NCI-H345 treated with DMSO at 0.1 percent for 48 hours (cell line): Measurements from ENCODE around the gene HMCN1.
"Not testable (repeated sequence)": the region's sequence is repeated elsewhere in the genome, so short reads cannot be mapped to it uniquely, and the experiment has no call there.

ENCODE experiments used
- DNase-seq: peaks from one replicate; lab custom pipeline; 2025; ENCODE audit not compliant: unreplicated experiment; lab: John Stamatoyannopoulos, UW

HMCN1 gene

DNA sequence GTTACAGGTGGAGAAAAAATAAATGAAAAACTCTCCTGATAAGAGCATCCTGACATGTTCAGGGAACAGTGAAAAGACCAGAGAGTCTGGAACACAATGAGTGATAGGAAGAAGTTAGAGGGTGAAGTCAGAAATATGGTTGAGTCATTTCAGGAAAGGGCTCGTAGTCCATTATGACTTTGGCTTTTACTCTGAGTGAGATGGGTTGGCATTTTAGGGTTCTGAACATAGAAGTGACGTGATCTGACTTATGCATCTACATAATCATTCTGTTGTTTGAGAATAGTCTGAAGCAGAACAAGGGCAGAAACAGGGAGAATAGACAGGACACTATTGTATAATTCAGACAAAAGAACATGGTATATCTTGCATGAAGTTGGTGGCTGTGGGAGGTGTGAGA is 5.8 kb downstream of the HMCN1 start:
- no peak for DNase-seq

DNA sequence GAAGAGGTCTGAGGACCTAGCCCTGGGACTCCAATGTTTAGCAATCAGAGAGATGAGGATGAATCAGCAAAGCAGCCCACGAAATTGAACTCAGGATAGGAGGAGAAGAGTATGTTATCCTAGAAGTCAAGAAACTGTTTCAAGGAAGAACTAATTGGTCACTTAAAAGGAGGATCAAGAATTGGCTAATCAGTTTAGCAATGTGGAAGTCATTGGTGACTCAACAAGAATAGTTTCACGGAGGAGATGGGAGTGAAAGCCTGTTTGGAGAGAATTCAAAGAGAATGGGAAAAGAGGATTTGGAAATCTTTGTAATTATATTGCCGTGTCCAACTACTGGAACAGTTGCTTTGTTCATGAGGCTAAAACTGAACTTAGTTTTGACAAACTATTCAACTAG is 7.4 kb downstream of the HMCN1 start:
- no peak for DNase-seq

DNA sequence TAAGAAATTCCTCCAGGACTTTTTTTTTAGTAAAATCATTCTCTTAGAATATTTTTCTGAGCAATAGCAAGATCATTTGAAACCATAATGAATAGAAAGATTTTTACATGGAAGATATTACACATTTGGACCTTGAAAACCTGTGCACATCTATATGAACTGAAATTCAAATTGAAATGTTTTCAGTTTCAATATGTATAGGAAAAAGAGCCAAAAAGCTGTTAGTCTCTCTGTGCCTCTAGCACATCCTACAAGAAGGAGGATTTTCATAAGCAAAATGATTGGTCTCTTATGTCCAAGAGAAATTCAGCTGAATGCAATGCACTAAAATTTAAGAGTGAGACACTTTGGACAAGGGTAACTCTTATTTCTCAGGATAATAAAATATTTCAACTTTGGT is 8.2 kb downstream of the HMCN1 start:
- no peak for DNase-seq

DNA sequence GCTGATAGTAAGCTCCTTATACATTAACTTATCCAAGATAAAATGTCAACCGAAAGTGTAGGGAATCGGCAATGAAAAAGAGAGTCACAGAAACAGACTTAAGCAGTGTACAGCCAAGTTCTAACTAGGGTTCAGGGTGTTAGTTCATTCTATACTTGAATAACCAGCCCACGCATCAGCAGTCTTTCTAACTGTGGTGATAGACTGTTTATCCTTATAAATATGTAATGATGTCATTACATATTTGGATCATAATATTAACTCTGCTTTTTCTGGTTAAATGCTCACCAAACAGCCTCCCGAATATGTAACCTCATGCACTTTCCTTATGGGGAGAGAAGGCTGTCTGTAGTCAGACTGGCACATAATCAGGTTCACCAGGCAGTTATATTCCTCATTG is 11.0 kb downstream of the HMCN1 start:
- DNase-seq, result no peak

DNA sequence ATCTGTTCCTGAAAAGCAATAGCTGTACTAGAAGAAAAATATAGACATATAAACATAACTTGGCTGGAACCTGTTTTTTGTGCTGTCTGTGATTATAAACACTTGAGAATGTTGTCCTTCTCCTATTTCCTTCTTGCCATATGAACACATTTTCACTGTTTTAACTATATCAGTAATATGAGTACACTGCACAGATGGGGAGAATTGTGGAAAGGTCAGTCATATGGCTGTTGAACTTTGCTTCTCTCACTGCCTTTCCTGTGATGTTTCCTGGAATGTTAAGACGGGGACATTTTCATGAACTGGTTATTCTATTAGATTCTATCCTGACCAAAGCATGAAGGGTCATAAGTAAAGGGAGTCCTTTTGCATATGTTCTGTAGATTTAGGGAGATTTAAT is 24.9 kb downstream of the HMCN1 start:
- no peak for DNase-seq

DNA sequence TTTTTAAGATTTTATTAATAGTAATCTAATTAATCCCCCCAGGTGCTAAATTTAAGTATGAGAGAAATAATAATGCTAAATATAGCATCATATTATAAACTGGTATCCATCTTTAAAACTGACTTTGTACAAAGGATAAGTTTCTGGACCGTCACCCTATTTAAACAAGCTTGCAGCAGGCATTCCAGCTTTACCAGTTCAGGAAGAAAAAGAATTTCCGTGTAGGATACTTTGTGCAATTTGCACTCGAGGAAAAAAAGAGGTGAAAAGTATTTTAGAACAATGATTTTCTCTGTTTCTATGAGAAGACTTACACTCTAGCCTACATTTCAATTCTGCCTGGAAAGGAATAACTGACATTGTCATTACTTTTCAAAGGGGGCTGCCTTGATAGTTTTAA is 27.6 kb downstream of the HMCN1 start:
- no peak for DNase-seq

DNA sequence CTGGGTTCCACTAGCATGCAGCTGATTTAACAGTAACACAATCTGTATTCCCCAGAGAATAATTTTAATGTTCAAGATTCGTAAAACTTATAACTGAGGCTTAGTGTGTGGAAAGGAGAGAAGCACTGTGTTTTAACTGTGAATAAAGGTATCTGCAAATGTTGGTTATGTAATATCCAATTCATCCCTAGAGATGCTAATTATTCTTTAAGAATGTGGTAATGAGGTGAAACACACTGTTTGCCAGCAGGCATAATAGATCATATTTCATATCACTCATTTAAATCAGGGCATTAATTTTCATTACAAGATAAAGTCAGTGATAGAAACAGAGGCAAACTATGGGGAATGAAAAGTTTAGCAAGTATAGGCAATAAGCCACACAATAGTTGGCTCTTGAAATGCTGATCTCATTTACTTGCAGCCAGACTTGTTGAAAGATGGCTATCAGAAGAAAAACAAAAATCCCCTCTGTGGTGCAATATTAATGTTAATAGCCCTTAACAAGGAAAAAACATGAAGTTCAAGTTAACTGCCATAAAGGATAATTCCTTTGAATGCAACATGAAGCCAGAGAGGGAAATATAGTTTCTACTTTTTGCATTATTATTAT is 33.4 kb downstream of the HMCN1 start:
- DNase-seq, result no peak

DNA sequence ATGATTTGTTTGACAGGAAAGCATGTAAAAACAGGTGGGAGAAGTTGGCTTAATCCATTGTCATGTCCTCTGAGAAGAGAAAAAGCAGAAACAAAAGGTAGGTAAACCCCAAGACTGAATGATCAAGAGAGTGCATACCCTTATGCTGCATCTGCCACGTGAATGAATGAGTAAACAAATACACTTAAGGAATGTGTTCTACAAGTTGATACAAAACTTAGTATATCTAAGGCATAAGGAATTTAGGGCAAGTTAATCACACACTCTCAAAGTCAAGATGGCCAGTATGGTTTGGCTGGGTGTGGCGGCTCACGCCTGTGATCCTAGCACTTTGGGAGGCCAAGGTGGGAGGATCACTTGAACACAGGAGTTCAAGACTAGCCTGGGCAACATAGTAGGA is 34.2 kb downstream of the HMCN1 start:
- DNase-seq, result no peak

DNA sequence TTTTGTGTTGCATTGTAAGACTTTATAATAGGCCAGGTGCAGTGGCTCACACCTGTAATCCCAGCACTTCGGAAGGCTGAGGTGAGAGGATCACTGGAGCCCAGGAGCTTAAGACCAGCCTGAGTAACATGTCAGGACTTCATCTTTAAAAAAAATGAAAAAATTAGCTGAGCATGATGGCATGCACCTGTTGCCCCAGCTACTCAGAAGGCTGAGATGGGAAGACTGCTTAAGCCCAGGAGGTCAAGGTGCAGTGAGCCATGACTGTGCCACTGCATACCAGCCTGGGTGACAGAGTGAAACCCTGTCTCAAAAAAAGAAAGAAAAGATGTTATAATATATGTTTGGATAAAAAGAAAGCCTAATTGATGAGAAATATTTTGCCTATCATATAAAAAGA is 34.9 kb downstream of the HMCN1 start:
- DNase-seq, result no peak

DNA sequence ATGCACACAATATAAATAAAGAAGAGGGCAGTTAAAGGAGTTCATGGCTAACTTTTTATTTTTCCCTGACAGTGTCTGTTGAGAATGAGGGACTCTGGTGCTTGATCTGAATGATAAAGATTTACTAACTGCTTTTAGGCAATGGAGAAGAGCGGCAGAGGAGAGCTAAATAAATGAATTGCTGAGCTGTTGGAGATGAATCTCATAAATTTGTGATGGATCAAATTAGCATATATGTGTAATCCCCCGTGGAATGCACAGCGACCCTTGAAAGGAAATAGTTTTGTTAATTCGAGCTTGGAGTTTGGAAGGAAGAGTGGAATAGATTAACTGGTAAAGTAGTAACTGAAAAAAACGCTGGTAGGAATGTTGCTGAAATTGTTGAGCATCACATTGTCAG is 40.2 kb downstream of the HMCN1 start:
- no peak for DNase-seq

DNA sequence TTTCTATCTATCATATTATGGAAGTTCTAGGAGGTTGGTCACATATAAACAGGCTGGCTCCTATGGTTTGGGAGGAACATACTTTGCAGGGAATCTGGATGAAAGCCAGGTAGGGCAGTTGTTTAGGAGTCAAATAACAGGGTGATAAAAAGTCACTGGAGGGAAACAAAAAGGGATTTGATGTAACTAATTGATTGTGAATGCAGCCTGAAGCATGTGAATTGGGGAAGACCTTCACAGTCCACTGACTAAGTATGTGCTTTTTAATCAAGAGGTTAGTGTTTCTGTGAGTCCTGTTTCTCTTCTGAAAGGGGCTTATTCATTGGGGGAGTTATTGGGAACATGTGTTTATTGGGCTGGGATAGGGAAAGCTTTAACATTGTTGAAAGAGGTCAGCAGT is 41.3 kb downstream of the HMCN1 start:
- peak; percentile 23 for DNase-seq

DNA sequence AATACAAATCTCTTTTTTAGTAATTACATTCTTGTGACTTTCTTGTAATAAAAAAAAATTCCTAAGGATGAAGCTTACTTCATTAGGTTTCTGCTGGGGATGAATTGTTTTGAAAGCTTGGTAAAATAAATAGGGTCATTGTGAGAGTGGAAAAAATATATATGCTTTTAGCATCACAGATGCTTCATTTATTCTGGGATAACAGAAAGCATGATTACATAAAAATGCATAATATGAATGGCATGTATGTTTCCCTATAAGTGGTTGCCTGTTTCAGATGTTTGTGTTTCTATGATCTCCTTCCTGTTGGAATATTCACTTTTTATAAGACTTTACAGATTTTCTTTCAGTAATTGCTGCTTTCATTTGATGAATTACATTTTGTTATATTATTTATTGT is 42.3 kb downstream of the HMCN1 start:
- no peak for DNase-seq

DNA sequence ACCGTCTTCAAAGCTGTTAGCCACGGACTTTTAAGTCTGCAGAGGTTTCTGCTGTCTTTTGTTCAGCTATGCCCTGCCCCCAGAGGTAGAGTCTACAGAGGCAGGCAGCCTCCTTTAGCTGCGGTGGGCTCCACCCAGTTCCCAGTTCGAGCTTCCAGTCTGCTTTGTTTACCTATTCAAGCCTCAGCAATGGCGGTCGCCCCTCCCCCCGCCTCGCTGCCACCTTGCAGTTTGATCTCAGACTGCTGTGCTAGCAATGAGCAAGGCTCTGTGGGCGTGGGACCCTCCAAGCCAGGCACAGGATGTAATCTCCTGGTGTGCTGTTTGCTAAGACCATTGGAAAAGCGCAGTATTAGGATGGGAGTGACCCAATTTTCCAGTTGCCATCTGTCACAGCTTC is 49.7 kb downstream of the HMCN1 start:
- not testable (repeated sequence) for DNase-seq

DNA sequence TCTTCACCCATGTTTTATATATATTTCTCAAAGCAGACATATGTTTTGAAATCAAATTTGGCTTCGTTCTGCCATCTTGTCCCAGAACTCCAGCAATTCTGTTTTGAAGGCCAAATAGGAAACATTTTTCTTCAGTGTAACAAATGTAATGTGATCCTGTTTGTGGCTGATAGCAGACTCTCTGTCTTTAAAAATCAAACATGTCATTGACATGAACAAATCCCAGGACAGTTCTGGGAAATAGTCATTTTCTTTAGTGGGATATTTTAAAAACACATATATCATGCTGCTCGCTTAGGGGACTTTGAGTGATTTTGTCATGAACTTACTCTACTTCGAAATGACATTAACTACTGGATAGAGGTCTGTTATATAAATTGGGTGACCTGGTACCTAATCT is 51.4 kb downstream of the HMCN1 start:
- no peak for DNase-seq

DNA sequence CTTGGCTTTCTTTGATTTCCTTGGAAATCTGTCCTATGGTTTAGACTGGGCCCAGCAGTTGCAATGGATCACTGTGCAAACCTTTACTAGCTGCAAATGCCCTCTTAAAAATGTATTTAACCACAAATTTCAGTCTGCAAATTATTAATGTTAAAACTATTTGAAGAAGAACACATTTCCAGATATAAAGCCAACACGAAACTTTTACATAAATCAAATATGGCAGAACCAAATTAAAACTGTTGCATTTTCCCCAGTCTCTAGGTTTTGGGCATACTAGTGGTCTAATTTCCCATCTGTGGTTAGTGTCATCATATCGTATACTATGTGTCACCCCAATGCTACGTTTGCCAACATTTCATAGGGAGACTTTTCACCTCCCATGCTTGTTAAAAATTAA is 52.3 kb downstream of the HMCN1 start:
- DNase-seq, result no peak

DNA sequence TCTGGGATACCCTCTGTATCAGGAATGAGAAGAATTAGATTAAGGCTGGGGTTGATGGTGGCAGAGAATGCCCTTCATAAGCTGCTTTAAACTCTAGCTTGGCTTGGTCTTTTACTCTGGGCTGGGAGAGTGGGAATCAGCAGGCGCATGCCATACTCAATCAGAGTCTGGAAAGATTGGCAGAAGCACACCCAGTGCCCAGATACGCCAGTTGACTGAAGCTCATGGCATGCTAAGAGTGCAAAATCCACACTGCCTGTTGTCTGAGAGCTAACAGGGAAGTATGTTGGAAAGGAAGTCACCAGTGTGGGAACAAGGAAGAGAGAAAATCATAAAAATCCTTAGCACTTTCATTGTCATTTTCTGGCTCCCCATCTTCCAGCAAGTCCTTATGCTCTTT is 53.0 kb downstream of the HMCN1 start:
- DNase-seq, result no peak

DNA sequence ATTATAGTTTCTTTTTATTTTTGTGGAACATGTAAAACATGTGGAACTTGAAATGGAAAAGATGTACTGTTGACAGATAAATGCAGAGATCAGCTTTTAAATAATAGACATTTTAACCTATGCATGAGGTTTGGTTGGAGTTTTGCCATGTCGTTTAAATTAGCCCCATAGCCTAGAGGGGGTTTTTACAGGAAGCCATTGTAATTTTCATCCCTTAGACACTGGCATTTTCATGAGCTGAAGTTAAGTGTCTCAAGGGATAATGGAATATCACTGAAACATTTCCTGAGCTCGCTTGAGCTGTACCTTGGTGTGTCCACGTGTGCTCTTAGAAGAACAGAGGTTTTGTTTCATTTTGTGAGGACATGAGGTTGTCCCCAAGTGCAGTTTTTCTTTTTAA is 54.2 kb downstream of the HMCN1 start:
- DNase-seq, result no peak

DNA sequence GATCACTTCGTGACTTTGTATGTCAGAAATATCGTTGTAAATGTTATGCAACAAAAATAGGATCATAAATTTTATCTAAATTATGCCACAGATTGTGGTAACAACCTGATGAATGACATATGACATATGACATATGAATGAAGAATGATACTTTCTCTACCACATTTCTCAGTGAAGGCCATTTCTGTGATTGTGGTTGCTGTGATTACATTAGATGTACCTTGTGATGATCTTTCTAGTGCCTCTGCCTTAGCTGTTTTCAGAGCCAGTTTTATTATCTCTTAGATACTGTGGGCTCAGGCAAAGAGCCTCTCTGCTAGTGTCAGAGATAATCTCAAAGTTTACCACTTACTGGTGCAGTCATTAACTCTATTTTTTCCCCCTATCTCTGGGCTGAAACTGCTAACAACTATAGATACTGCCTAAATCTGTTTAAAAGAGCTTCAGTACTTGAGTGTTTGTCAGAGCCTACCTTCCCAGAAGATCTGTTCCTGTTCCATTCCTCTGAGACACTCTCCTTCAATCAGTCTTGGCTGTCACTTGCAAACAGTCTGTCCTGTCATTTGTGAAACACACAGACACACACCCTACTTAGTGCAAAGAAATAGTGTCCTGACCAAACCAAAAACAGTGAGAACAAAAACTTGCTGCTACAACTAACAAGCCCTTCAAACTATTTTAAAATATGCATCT is 55.5 kb downstream of the HMCN1 start:
- no peak for DNase-seq

DNA sequence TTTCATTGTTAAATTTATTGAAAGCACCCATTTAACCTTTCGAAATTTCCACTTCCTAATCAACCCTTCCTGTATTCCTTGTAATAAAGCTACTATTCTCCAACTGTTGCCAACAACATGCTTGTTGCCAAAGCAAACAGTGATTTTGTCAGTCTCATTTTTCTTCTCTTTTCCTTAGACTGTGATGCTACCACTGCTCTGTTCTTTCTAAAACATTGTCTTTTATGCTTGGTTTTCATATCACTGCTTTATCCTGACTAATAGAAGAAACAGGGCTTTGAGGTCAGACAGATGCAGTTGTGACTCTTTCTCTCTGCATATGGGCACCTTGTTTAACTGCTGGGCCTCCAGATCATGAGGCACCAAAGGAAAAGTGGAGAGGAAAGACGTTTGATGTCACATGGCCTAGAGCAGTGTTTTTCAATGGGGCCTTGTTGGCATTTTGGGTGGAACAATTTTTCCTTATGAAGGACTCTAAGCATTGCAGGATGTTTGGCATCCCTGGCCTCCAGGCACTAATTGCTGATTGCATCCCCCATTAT is 56.1 kb downstream of the HMCN1 start:
- no peak for DNase-seq

DNA sequence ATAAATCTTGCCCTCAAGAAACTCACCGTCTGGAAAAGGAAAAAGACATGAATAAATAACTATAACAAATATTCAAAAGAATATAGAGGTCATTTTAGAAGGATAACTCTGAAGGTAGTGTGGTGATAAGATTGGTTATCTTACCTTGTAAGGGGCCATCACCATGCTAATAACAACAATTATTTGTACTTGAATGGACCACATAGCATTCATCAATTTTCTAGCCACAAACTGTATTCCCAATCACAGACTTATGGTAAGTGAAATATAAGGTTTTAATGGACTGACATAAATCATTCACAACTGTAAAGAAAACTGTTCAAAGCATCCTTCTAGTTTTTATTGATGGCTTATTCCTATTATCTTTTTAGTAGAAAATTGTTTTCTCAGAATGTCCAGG is 57.8 kb downstream of the HMCN1 start:
- no peak for DNase-seq

DNA sequence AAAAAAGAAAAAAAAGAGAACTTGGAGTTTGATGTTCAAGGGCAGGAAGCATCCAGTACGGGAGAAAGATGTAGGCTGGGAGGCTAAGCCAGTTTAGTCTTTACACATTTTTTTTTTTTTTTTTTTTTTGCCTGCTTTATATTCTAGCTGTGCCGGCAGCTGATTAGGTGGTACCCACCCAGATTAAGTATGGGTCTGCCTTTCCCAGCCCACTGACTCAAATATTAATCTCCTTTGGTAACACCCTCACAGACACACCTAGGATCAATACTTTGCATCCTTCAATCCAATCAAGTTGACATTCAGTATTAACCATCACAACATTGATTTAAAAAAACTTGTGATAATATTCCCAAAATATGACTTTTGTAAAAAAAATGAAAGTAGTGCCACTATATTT is 60.3 kb downstream of the HMCN1 start:
- DNase-seq, result not testable (repeated sequence)

DNA sequence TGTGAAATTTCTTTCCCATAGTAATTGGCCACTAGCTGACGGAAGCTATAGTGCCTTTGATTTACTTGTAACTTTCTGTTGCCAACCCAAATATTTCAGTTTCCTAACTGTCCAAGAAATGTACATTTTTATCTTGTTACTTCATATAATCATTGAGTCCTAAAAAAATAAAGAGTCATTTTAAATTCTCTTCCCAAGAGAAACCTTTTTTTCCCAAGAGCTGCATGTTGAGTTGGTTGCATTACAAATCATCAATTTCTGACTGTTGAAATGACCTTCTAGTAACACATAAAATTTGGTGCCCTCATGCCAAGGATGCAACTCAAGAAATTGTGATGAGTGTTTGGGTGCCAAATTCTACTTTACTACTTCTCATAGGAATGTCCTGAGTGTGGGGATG is 61.0 kb downstream of the HMCN1 start:
- DNase-seq, result no peak

DNA sequence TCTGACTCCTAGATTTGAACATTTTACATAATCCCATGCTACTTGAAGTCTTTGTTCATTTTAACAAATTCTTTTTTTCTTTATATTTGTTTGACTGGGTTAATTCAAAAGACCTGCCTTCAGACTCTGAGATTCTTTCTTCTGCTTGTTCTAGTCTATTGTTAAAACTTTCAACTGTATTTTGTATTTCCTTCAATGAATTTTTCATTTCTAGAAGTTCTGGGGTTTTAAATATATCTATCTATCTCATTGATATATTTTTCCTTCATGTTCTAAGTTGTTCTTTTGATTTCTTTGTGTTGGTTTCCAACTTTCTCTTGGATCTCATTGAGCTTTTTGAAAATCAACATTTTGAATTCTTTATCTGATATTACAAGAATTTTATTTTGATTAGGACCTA is 64.3 kb downstream of the HMCN1 start:
- no peak for DNase-seq
